Measurements from ENCODE around the gene CASKIN1. TPM values are rescaled to one million over a fixed set of nuclear protein-coding genes. Genes with fewer than 3 reads are reported as not detected.

CASKIN1 gene
- total RNA-seq, 1 experiment from 2014 or later, result 5.9 TPM

DNA sequence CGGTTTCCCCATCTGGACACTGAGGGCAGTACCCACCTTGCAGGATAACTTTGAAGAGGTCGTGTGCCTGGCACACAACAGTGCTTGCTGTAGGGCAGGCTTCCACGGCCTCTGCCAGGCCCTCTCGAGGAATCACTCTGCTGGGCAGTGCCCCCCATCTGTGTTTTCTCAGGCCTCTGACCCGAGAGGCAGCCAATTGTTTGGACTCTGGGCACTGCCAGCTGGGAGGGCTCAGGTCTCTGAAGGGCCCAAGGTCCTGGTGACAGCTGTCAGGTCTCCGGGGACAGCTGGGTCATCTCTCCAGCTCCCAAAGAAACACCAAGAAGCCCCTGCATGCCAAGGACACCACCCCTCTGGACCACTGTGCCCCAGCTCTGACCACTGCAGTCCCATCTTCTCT lies 49.0 kb downstream of the CASKIN1 start:
- ATAC-seq (no peak), DNase-seq (ENCODE audit: low read depth, low spot score) (no peak)
- TF ChIP-seq FOSL1 (IDR thresholded peaks at IDR 0.05; ENCODE audit: low read depth) (no peak), SRF (IDR thresholded peaks at IDR 0.05; ENCODE audit: low read depth) (no peak), CBX3 (IDR thresholded peaks at IDR 0.05; ENCODE audit: low read depth) (no peak), CEBPB (IDR thresholded peaks at IDR 0.05; ENCODE audit: low read depth) (no peak), EZH2phosphoT487 (IDR thresholded peaks at IDR 0.05; ENCODE audit: borderline replicate concordance) (no peak), POLR2A (IDR thresholded peaks at IDR 0.05; ENCODE audit: borderline replicate concordance, extremely low read depth, insufficient read depth, insufficient read length) (no peak), EZH2 (IDR thresholded peaks at IDR 0.05) (no peak), SIN3A (IDR thresholded peaks at IDR 0.05; ENCODE audit: low read depth) (no peak), POLR2AphosphoS5 (IDR thresholded peaks at IDR 0.05; ENCODE audit: low read depth, low read length) (no peak), TCF7L2 (IDR thresholded peaks at IDR 0.05; ENCODE audit: borderline replicate concordance, extremely low read depth, insufficient read depth, insufficient read length) (no peak), YY1 (IDR thresholded peaks at IDR 0.05; ENCODE audit: extremely low read depth, insufficient replicate concordance, low read depth, low read length) (no peak), JUND (IDR thresholded peaks at IDR 0.05) (no peak), RAD21 (IDR thresholded peaks at IDR 0.05; ENCODE audit: low read depth) (no peak), EGR1 (IDR thresholded peaks at IDR 0.05; ENCODE audit: low read depth) (no peak)
- TF ChIP-seq, protein P1, sequence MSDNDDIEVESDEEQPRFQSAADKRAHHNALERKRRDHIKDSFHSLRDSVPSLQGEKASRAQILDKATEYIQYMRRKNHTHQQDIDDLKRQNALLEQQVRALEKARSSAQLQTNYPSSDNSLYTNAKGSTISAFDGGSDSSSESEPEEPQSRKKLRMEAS (IDR thresholded peaks at IDR 0.05), result no peak
- TF ChIP-seq, protein P2, sequence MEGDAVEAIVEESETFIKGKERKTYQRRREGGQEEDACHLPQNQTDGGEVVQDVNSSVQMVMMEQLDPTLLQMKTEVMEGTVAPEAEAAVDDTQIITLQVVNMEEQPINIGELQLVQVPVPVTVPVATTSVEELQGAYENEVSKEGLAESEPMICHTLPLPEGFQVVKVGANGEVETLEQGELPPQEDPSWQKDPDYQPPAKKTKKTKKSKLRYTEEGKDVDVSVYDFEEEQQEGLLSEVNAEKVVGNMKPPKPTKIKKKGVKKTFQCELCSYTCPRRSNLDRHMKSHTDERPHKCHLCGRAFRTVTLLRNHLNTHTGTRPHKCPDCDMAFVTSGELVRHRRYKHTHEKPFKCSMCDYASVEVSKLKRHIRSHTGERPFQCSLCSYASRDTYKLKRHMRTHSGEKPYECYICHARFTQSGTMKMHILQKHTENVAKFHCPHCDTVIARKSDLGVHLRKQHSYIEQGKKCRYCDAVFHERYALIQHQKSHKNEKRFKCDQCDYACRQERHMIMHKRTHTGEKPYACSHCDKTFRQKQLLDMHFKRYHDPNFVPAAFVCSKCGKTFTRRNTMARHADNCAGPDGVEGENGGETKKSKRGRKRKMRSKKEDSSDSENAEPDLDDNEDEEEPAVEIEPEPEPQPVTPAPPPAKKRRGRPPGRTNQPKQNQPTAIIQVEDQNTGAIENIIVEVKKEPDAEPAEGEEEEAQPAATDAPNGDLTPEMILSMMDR (IDR thresholded peaks at IDR 0.05 in 2 of 3, conservative IDR thresholded peaks at IDR 0.05 in 1 of 3; ENCODE audit: borderline replicate concordance in 1 of 3, insufficient read depth in 1 of 3, low read depth in 2 of 3, low read length in 2 of 3), result no peak
- TF ChIP-seq, protein P3, sequence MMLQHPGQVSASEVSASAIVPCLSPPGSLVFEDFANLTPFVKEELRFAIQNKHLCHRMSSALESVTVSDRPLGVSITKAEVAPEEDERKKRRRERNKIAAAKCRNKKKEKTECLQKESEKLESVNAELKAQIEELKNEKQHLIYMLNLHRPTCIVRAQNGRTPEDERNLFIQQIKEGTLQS (IDR thresholded peaks at IDR 0.05), result no peak
- TF ChIP-seq, protein P4, sequence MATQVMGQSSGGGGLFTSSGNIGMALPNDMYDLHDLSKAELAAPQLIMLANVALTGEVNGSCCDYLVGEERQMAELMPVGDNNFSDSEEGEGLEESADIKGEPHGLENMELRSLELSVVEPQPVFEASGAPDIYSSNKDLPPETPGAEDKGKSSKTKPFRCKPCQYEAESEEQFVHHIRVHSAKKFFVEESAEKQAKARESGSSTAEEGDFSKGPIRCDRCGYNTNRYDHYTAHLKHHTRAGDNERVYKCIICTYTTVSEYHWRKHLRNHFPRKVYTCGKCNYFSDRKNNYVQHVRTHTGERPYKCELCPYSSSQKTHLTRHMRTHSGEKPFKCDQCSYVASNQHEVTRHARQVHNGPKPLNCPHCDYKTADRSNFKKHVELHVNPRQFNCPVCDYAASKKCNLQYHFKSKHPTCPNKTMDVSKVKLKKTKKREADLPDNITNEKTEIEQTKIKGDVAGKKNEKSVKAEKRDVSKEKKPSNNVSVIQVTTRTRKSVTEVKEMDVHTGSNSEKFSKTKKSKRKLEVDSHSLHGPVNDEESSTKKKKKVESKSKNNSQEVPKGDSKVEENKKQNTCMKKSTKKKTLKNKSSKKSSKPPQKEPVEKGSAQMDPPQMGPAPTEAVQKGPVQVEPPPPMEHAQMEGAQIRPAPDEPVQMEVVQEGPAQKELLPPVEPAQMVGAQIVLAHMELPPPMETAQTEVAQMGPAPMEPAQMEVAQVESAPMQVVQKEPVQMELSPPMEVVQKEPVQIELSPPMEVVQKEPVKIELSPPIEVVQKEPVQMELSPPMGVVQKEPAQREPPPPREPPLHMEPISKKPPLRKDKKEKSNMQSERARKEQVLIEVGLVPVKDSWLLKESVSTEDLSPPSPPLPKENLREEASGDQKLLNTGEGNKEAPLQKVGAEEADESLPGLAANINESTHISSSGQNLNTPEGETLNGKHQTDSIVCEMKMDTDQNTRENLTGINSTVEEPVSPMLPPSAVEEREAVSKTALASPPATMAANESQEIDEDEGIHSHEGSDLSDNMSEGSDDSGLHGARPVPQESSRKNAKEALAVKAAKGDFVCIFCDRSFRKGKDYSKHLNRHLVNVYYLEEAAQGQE (IDR thresholded peaks at IDR 0.05; ENCODE audit: low read depth), result no peak
- no TSS peak for BruUV-seq (replicated peaks)
- Histone ChIP-seq H3K9ac (ENCODE audit: low read length) (peak overlapping the region; percentile 49; the same call in 1 of the 2 replicates), H3K4me2 (ENCODE audit: low read length) (peak overlapping the region; percentile 99; the same call in 1 of the 2 replicates), H3K4me1 (ENCODE audit: control insufficient read depth in 1 of 2, insufficient read depth in 2 of 2, low read length in 2 of 2) (peaks cover 40 to 57% of the 10 kb centered on the region in 2 experiments), H2AFZ (ENCODE audit: low read depth, low read length, poor library complexity, severe bottlenecking) (no peak overlapping the region), H3K9me3 (ENCODE audit: control insufficient read depth in 1 of 2, insufficient read depth in 1 of 2, low read depth in 1 of 2, low read length in 2 of 2) (no peaks in the 10 kb centered on the region), H3K4me3 (replicated peaks in 1 of 2; ENCODE audit: low read depth in 1 of 2, low read length in 2 of 2) (no peak overlapping the region), H3K27ac (ENCODE audit: low read depth, low read length) (peak overlapping the region; percentile 84; the same call in 1 of the 2 replicates), H3K36me3 (ENCODE audit: control insufficient read depth in 1 of 2, insufficient read depth in 2 of 2, low read length in 2 of 2) (no peaks in the 10 kb centered on the region; a peak in 1 of 4 replicates), H3K9me2 (ENCODE audit: insufficient read depth) (no peaks in the 10 kb centered on the region), H3K79me2 (ENCODE audit: insufficient read depth, low read length) (peaks cover 15% of the 10 kb centered on the region), H3K27me3 (ENCODE audit: insufficient read depth, low read length) (no peaks in the 10 kb centered on the region), H4K20me1 (ENCODE audit: insufficient read depth) (no peaks in the 10 kb centered on the region; the same call in 1 of the 2 replicates)
- RAD21 ChIA-PET (ENCODE audit: low non-redundant PET in 1 of 2, low total read pairs in 2 of 2, uncharacterized antibody in 2 of 2, unreplicated experiment in 2 of 2), result interaction anchor here in 1 of 2 experiments (1.4 kb wide), 1 partner anchor 125 kb away, joined by 3 read pairs; no protein-coding TSS in a partner anchor
- POLR2A ChIA-PET, result interaction anchor here (1.9 kb wide), 1 partner anchor 183 kb away, joined by 7 read pairs; the partner anchor contains the start of gene RPS2
- CTCF ChIA-PET, result interaction anchor here (2.3 kb wide), 1 partner anchor 125 kb away, joined by 8 read pairs; no protein-coding TSS in a partner anchor
- intact Hi-C loops (cut with micrococcal nuclease), result no loop called here
